ENCODE data around the gene SORBS2. TPM values are rescaled to one million over a fixed set of nuclear protein-coding genes. Genes with fewer than 3 reads are reported as not detected.
"Not testable (repeated sequence)": the region's sequence is repeated elsewhere in the genome, so short reads cannot be mapped to it uniquely, and the experiment has no call there.

SORBS2 gene
- total RNA-seq (1 to 10 TPM in 1 of 5 experiments, under 1 TPM in 1, not detected in 3; 0.21 to 1.4 TPM), polyA plus RNA-seq (not detected), total RNA-seq (0.54 reads per million)

- Mint-ChIP-seq H3K27me3 (peaks cover 9 to 38% (median 28%) of the 10 kb centered on the region in 5 donors), H3K27ac (no peak within 1 kb of the TSS), H3K4me1 (peaks cover 0 to 5% (median 0%) of the 10 kb centered on the region in 7 donors), H3K9me3 (peaks cover 0 to 4% (median 0%) of the 10 kb centered on the region in 11 donors), H3K36me3 (no peaks in the 10 kb centered on the region), H3K4me3 (no peak within 1 kb of the TSS)
- Histone ChIP-seq H3K27ac (ENCODE audit: low read depth, low read length) (no peak within 1 kb of the TSS), H3K9me3 (ENCODE audit: control insufficient read depth in 2 of 3, low read length in 3 of 3) (no peaks in the 10 kb centered on the region), H3K4me3 (ENCODE audit: low read length) (no peak within 1 kb of the TSS), H3K4me1 (ENCODE audit: control insufficient read depth in 2 of 2, insufficient read depth in 2 of 2, low read length in 2 of 2) (no peaks in the 10 kb centered on the region), H3K27me3 (ENCODE audit: control insufficient read depth in 2 of 2, insufficient read depth in 2 of 2, low read length in 2 of 2) (no peaks in the 10 kb centered on the region), H3K36me3 (ENCODE audit: control insufficient read depth in 2 of 3, insufficient read depth in 3 of 3, low read length in 3 of 3) (no peaks in the 10 kb centered on the region)
- ATAC-seq (no peak), DNase-seq (no peak)
- intact Hi-C loops (cut with micrococcal nuclease) = no loop called here
- POLR2A ChIA-PET = no interaction called here
- CTCF ChIA-PET = interaction anchor here (0.6 kb wide), 1 partner anchor 125 kb away, joined by 4 read pairs; no protein-coding TSS in a partner anchor
Measured at GRCh38 chr4:185811509-185812364, at the start of gene SORBS2. TSS of gene SORBS2 (minus strand) at chr4:185812194. CDS start at chr4:185690571, 121,623 bp downstream.

GRCh38 chr4:185859111-185859510, 47.1 kb upstream of the SORBS2 start:
- Histone ChIP-seq H3K4me1 (ENCODE audit: control insufficient read depth in 2 of 2, insufficient read depth in 2 of 2, low read length in 2 of 2) (no peaks in the 10 kb centered on the region), H3K27me3 (ENCODE audit: control insufficient read depth in 2 of 2, insufficient read depth in 2 of 2, low read length in 2 of 2) (no peaks in the 10 kb centered on the region), H3K36me3 (ENCODE audit: control insufficient read depth in 2 of 3, insufficient read depth in 3 of 3, low read length in 3 of 3) (no peaks in the 10 kb centered on the region), H3K9me3 (ENCODE audit: control insufficient read depth in 2 of 3, low read length in 3 of 3) (peaks cover 0 to 6% (median 0%) of the 10 kb centered on the region in 3 experiments), H3K4me3 (ENCODE audit: low read length) (no peak overlapping the region), H3K27ac (ENCODE audit: low read depth, low read length) (no peak overlapping the region)
- Mint-ChIP-seq H3K27me3 (peaks cover 0 to 35% (median 19%) of the 10 kb centered on the region in 5 donors), H3K4me1 (peaks cover 0 to 1% (median 0%) of the 10 kb centered on the region in 7 donors), H3K27ac (no peak overlapping the region), H3K4me3 (no peak overlapping the region), H3K36me3 (no peaks in the 10 kb centered on the region), H3K9me3 (peaks cover 2 to 37% (median 16%) of the 10 kb centered on the region in 11 donors)
- no peak for DNase-seq
- ChIA-PET CTCF (no interaction called here), POLR2A (no interaction called here)
- intact Hi-C loops (cut with micrococcal nuclease) = no loop called here
- no peak for ATAC-seq

- H3K4me3 Mint-ChIP-seq; H3K4me1 Mint-ChIP-seq; H3K36me3 ChIP-seq (ENCODE audit: control insufficient read depth in 2 of 3, insufficient read depth in 3 of 3, low read length in 3 of 3); H3K27me3 ChIP-seq (ENCODE audit: control insufficient read depth in 2 of 2, insufficient read depth in 2 of 2, low read length in 2 of 2); H3K4me3 ChIP-seq (ENCODE audit: low read length); H3K27ac Mint-ChIP-seq; H3K9me3 ChIP-seq (ENCODE audit: control insufficient read depth in 2 of 3, low read length in 3 of 3); intact Hi-C loops (cut with micrococcal nuclease); ATAC-seq; H3K36me3 Mint-ChIP-seq; H3K27ac ChIP-seq (ENCODE audit: low read depth, low read length); DNase-seq; H3K4me1 ChIP-seq (ENCODE audit: control insufficient read depth in 2 of 2, insufficient read depth in 2 of 2, low read length in 2 of 2); POLR2A ChIA-PET; CTCF ChIA-PET: not testable (repeated sequence)
- Mint-ChIP-seq H3K27me3 (peaks cover 0 to 35% (median 9%) of the 10 kb centered on the region in 5 donors), H3K9me3 (peaks cover 2 to 37% (median 16%) of the 10 kb centered on the region in 11 donors)
Measured at GRCh38 chr4:185857561-185857960, 45.6 kb upstream of the SORBS2 start.

- Mint-ChIP-seq H3K4me3 (no peak overlapping the region), H3K27me3 (peaks cover 0 to 19% (median 0%) of the 10 kb centered on the region in 5 donors), H3K27ac (no peak overlapping the region), H3K9me3 (peaks cover 2 to 30% (median 9%) of the 10 kb centered on the region in 11 donors), H3K36me3 (no peaks in the 10 kb centered on the region), H3K4me1 (no peaks in the 10 kb centered on the region)
- ChIA-PET CTCF (no interaction called here), POLR2A (no interaction called here)
- ATAC-seq (no peak), DNase-seq (no peak)
- intact Hi-C loops (cut with micrococcal nuclease) = no loop called here
- H3K27me3 ChIP-seq (ENCODE audit: control insufficient read depth in 2 of 2, insufficient read depth in 2 of 2, low read length in 2 of 2) = no peaks in the 10 kb centered on the region
- H3K36me3 ChIP-seq (ENCODE audit: control insufficient read depth in 2 of 3, insufficient read depth in 3 of 3, low read length in 3 of 3) = no peaks in the 10 kb centered on the region
- H3K9me3 ChIP-seq (ENCODE audit: control insufficient read depth in 2 of 3, low read length in 3 of 3) = peaks cover 0 to 6% (median 0%) of the 10 kb centered on the region in 3 experiments
- no peak overlapping the region for H3K4me3 ChIP-seq (ENCODE audit: low read length)
- H3K4me1 ChIP-seq (ENCODE audit: control insufficient read depth in 2 of 2, insufficient read depth in 2 of 2, low read length in 2 of 2) = no peaks in the 10 kb centered on the region
- H3K27ac ChIP-seq (ENCODE audit: low read depth, low read length) = no peak overlapping the region
Measured at GRCh38 chr4:185853841-185854240, 41.8 kb upstream of the SORBS2 start.

- no peaks in the 10 kb centered on the region for H3K4me1 ChIP-seq (ENCODE audit: control insufficient read depth in 2 of 2, insufficient read depth in 2 of 2, low read length in 2 of 2)
- intact Hi-C loops (cut with micrococcal nuclease) = no loop called here
- ChIA-PET CTCF (no interaction called here), POLR2A (no interaction called here)
- H3K27ac Mint-ChIP-seq = no peak overlapping the region
- no peak overlapping the region for H3K4me3 Mint-ChIP-seq
- H3K27me3 ChIP-seq (ENCODE audit: control insufficient read depth in 2 of 2, insufficient read depth in 2 of 2, low read length in 2 of 2) = no peaks in the 10 kb centered on the region
- H3K36me3 ChIP-seq (ENCODE audit: control insufficient read depth in 2 of 3, insufficient read depth in 3 of 3, low read length in 3 of 3) = no peaks in the 10 kb centered on the region
- ATAC-seq = no peak
- peaks cover 0 to 6% (median 0%) of the 10 kb centered on the region in 3 experiments for H3K9me3 ChIP-seq (ENCODE audit: control insufficient read depth in 2 of 3, low read length in 3 of 3)
- H3K4me3 ChIP-seq (ENCODE audit: low read length) = no peak overlapping the region
- DNase-seq = no peak
- H3K36me3 Mint-ChIP-seq = no peaks in the 10 kb centered on the region
- H3K4me1 Mint-ChIP-seq = no peaks in the 10 kb centered on the region
- no peak overlapping the region for H3K27ac ChIP-seq (ENCODE audit: low read depth, low read length)
- H3K9me3 Mint-ChIP-seq = peaks cover 2 to 21% (median 6%) of the 10 kb centered on the region in 11 donors
- peaks cover 0 to 19% (median 0%) of the 10 kb centered on the region in 5 donors for H3K27me3 Mint-ChIP-seq
Measured at GRCh38 chr4:185852961-185853360, 41.0 kb upstream of the SORBS2 start.

- ATAC-seq (no peak), DNase-seq (no peak)
- POLR2A ChIA-PET = no interaction called here
- Mint-ChIP-seq H3K27ac (no peak overlapping the region), H3K36me3 (no peaks in the 10 kb centered on the region), H3K4me3 (no peak overlapping the region), H3K4me1 (no peaks in the 10 kb centered on the region), H3K27me3 (peaks cover 0 to 19% (median 0%) of the 10 kb centered on the region in 5 donors), H3K9me3 (peaks cover 0 to 20% (median 4%) of the 10 kb centered on the region in 11 donors)
- Histone ChIP-seq H3K27me3 (ENCODE audit: control insufficient read depth in 2 of 2, insufficient read depth in 2 of 2, low read length in 2 of 2) (no peaks in the 10 kb centered on the region), H3K27ac (ENCODE audit: low read depth, low read length) (no peak overlapping the region), H3K4me1 (ENCODE audit: control insufficient read depth in 2 of 2, insufficient read depth in 2 of 2, low read length in 2 of 2) (no peaks in the 10 kb centered on the region), H3K9me3 (ENCODE audit: control insufficient read depth in 2 of 3, low read length in 3 of 3) (no peaks in the 10 kb centered on the region), H3K4me3 (ENCODE audit: low read length) (no peak overlapping the region), H3K36me3 (ENCODE audit: control insufficient read depth in 2 of 3, insufficient read depth in 3 of 3, low read length in 3 of 3) (no peaks in the 10 kb centered on the region)
- intact Hi-C loops (cut with micrococcal nuclease) = no loop called here
- CTCF ChIA-PET = no interaction called here
Measured at GRCh38 chr4:185849664-185850550, 37.9 kb upstream of the SORBS2 start.
